Gastroesophageal sphincter (tissue), 3 donors: Measurements from ENCODE around the gene VAV2.

Experiments used
- POLR2AphosphoS5 ChIP-seq: sonication (generic); formaldehyde crosslinking; IDR thresholded peaks from one replicate; pipeline ENCODE4 v1.6.1; 2017; ENCODE audit warnings: antibody characterized with exemption
- TF ChIP-seq, protein P1 (sequence below), 4 experiments: fragments of 200-600 bp in 2 of 4; fragments of 450-650 bp in 2 of 4; sonication (generic) in 1 of 4; IDR thresholded peaks; one replicate each; pipeline ENCODE4 v1.5.1; 2017 to 2019; ENCODE audit warnings: antibody characterized with exemption in 4 of 4, mild to moderate bottlenecking in 2 of 4, moderate library complexity in 2 of 4

DNA sequence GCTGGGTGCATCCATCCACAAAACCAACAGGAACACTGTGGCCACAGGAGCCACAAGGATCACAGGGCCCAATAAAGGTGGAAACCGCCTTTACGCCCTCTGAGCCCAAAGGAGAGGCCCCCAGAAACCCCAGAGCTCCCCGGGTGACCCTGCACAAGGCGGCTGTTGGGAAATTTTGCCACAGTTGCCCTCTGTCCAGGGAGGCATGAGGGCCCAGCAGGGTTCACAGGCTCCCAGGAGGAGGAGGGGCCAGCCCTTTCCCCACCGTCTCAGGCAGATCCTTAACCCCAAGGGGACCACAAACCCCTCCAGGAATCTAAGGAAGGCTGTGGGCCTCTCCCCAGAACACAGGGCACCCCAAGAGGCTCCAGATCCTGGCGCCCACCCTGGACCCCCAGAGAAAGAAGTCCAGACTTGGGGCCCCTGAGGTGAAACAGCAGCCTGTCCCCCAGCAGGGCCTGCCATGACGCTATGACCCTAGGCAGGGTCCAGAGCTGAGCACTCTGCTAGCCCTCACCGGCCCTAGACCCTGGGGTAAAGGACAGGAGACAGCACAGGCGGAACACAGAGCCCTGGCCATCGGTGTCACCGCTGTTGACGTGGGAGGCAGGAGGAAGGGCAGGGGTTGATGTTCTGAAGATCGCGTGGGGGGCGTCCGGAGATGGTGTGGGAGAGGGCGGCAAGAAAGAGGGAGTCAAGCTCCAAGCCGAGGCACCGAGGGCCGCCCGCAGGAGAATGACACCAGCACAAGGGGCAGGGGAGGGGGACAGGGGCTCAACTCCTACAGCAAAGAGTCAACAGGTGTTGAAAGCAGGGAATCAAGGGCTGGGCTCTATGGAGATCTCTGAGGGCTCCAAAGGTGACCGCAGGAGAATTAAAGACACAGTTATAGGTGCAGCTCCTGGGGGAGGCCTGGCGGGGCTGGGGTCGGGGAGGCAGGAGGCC lies 97.5 kb downstream of the VAV2 start:
- TF ChIP-seq, protein P1, sequence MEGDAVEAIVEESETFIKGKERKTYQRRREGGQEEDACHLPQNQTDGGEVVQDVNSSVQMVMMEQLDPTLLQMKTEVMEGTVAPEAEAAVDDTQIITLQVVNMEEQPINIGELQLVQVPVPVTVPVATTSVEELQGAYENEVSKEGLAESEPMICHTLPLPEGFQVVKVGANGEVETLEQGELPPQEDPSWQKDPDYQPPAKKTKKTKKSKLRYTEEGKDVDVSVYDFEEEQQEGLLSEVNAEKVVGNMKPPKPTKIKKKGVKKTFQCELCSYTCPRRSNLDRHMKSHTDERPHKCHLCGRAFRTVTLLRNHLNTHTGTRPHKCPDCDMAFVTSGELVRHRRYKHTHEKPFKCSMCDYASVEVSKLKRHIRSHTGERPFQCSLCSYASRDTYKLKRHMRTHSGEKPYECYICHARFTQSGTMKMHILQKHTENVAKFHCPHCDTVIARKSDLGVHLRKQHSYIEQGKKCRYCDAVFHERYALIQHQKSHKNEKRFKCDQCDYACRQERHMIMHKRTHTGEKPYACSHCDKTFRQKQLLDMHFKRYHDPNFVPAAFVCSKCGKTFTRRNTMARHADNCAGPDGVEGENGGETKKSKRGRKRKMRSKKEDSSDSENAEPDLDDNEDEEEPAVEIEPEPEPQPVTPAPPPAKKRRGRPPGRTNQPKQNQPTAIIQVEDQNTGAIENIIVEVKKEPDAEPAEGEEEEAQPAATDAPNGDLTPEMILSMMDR (IDR thresholded peaks at IDR 0.05): no peak
- TF ChIP-seq POLR2AphosphoS5: no peak
